HepG2 (cell line): ENCODE results near the gene DLG4. TPM values are rescaled to one million over a fixed set of nuclear protein-coding genes. Genes with fewer than 3 reads are reported as not detected.

ENCODE experiments used
- ATAC-seq: fragments of 200-7000 bp; cut with Tn5 transposase; 3 replicates; pipeline ENCODE4 v1.9.1; 2020; ENCODE audit warnings: mild to moderate bottlenecking, moderate library complexity
- BruUV-seq: library from RNA; stranded (reverse); fragments of 400-500 nt; replicated peaks from 2 replicates; lab custom pipeline; 2021; lab: Mats Ljungman, UMichigan
- CTCF ChIA-PET: fragments of 300-600 bp; formaldehyde crosslinking; extraction: SDS; loops from one replicate; lab custom pipeline; 2021; ENCODE audit warnings: low total read pairs, inconsistent platforms, low intra/inter-chr PET ratio; lab: Yijun Ruan, JAX
- POLR2A ChIA-PET: fragments of 350-600 bp; sonication (Branson Sonifier 250); formaldehyde crosslinking; loops from one replicate; lab custom pipeline; 2020; ENCODE audit warnings: antibody characterized with exemption, inconsistent platforms; lab: Yijun Ruan, JAX
- DNase-seq: peaks from one replicate; pipeline ENCODE4 v3.0.0-alpha.2; 2015; ENCODE audit warnings: low spot score
- FAIRE-seq: peaks from 3 replicates; lab custom pipeline; 2011; peaks lifted over from hg19 to GRCh38; lab: Jason Lieb, UNC
- H2AFZ ChIP-seq: one replicate; pipeline ENCODE4 v1.6.1; 2011; ENCODE audit warnings: low read length, inconsistent platforms
- H3K27ac ChIP-seq: fragments of 300-600 bp; 3 replicates; pipeline ENCODE4 v1.8.0; 2011; ENCODE audit warnings: mixed run types, mild to moderate bottlenecking, mixed read lengths, low read length, inconsistent platforms; ENCODE audit not compliant: insufficient read depth; ENCODE audit errors: extremely low read length
- H3K27me3 ChIP-seq, 2 experiments: fragments of 200-600 bp in 1 of 2; 2 replicates in 1 of 2; 3 replicates in 1 of 2; pipeline versions ENCODE4 v1.6.0 to v1.8.0; 2011; ENCODE audit warnings: low read length in 2 of 2, mild to moderate bottlenecking in 2 of 2, moderate library complexity in 2 of 2, inconsistent platforms in 1 of 2; ENCODE audit not compliant: insufficient read depth in 2 of 2, control insufficient read depth in 1 of 2
- H3K36me3 ChIP-seq, 2 experiments: fragments of 200-600 bp in 1 of 2; replicated peaks in 1 of 2; 2 replicates in 1 of 2; 3 replicates in 1 of 2; pipeline versions ENCODE4 v1.5.1 to v1.8.0; 2011; ENCODE audit warnings: low read length in 2 of 2, inconsistent platforms in 1 of 2; ENCODE audit not compliant: insufficient read depth in 2 of 2, control insufficient read depth in 1 of 2
- H3K4me1 ChIP-seq: 2 replicates; pipeline ENCODE4 v1.5.1; 2012; ENCODE audit warnings: low read length, inconsistent platforms; ENCODE audit not compliant: insufficient read depth
- H3K4me2 ChIP-seq: 2 replicates; pipeline ENCODE4 v1.6.0; 2011; ENCODE audit warnings: low read depth, low read length, inconsistent platforms
- H3K4me3 ChIP-seq, 3 experiments: fragments of 200-600 bp in 1 of 3; sonication (generic), shearing (Covaris generic) in 1 of 3; replicated peaks in 1 of 3; 2 replicates each; pipeline ENCODE4 v1.5.1; 2011 to 2016; ENCODE audit warnings: low read length in 3 of 3, inconsistent platforms in 2 of 3, low read depth in 2 of 3, mild to moderate bottlenecking in 2 of 3, control low read depth in 1 of 3, mixed read lengths in 1 of 3; ENCODE audit not compliant: insufficient read depth in 1 of 3
- H3K79me2 ChIP-seq: one replicate; pipeline ENCODE4 v1.6.1; 2011; ENCODE audit warnings: low read length, inconsistent platforms; ENCODE audit not compliant: insufficient read depth
- H3K9ac ChIP-seq: 2 replicates; pipeline ENCODE4 v1.6.0; 2011; ENCODE audit warnings: mild to moderate bottlenecking, low read depth, low read length, inconsistent platforms; ENCODE audit not compliant: insufficient read depth
- H3K9me3 ChIP-seq: 2 replicates; pipeline ENCODE4 v1.5.1; 2012; ENCODE audit warnings: mild to moderate bottlenecking, low read length
- H4K20me1 ChIP-seq: 2 replicates; pipeline ENCODE4 v1.6.0; 2011; ENCODE audit warnings: inconsistent platforms, mild to moderate bottlenecking, low read length, moderate library complexity; ENCODE audit not compliant: insufficient read depth
- BATF2 ChIP-seq: sonication (generic); formaldehyde crosslinking; IDR thresholded peaks from 2 replicates; pipeline ENCODE4 v1.8.0; 2022; ENCODE audit warnings: mild to moderate bottlenecking, missing genetic modification reagents, moderate library complexity
- FOXJ3 ChIP-seq: sonication (generic); formaldehyde crosslinking; IDR thresholded peaks from 2 replicates; pipeline ENCODE4 v1.4.0; 2020; ENCODE audit warnings: missing genetic modification reagents, mild to moderate bottlenecking, borderline replicate concordance
- MAFF ChIP-seq: IDR thresholded peaks from 2 replicates; pipeline ENCODE4 v1.6.1; 2011; ENCODE audit warnings: low read depth, low read length, improper control_type of control experiment
- MIER2 ChIP-seq: IDR thresholded peaks from 2 replicates; pipeline ENCODE4 v1.6.1; 2016; ENCODE audit warnings: missing biosample characterization, missing genetic modification reagents
- MIXL1 ChIP-seq: IDR thresholded peaks from 2 replicates; pipeline ENCODE4 v1.6.1; 2016
- PHF8 ChIP-seq: sonication (generic); formaldehyde crosslinking; IDR thresholded peaks from 2 replicates; pipeline ENCODE4 v1.5.0; 2020; ENCODE audit warnings: missing genetic modification reagents
- PTBP1 ChIP-seq: fragments of 200-400 bp; formaldehyde crosslinking; IDR thresholded peaks from 2 replicates; pipeline ENCODE4 v1.6.1; 2018; ENCODE audit warnings: low read length, low read depth; ENCODE audit not compliant: poor library complexity, severe bottlenecking
- TGIF2 ChIP-seq: IDR thresholded peaks from 2 replicates; pipeline ENCODE4 v1.6.1; 2016; ENCODE audit warnings: control low read depth, missing compliant biosample characterization
- THAP9 ChIP-seq: sonication (generic); formaldehyde crosslinking; IDR thresholded peaks from 2 replicates; pipeline ENCODE4; 2020; ENCODE audit warnings: missing genetic modification reagents, mild to moderate bottlenecking, borderline replicate concordance
- TRIM24 ChIP-seq: sonication (generic); formaldehyde crosslinking; IDR thresholded peaks from 2 replicates; pipeline ENCODE4 v1.8.0; 2022; ENCODE audit warnings: mild to moderate bottlenecking, missing genetic modification reagents
- XBP1 ChIP-seq: sonication (generic); formaldehyde crosslinking; IDR thresholded peaks from 2 replicates; pipeline ENCODE4 v1.5.0; 2020; ENCODE audit warnings: missing genetic modification reagents
- ZFP82 ChIP-seq: sonication (generic); formaldehyde crosslinking; IDR thresholded peaks from 2 replicates; pipeline ENCODE4 v1.5.1; 2020; ENCODE audit warnings: mild to moderate bottlenecking, missing genetic modification reagents, borderline replicate concordance
- ZFX ChIP-seq: sonication (generic); formaldehyde crosslinking; IDR thresholded peaks from 2 replicates; pipeline ENCODE4 v1.4.0; 2020; ENCODE audit warnings: mild to moderate bottlenecking, low read depth, missing genetic modification reagents, moderate library complexity
- ZNF550 ChIP-seq: sonication (generic); formaldehyde crosslinking; IDR thresholded peaks from 2 replicates; pipeline ENCODE4 v1.4.0; 2020; ENCODE audit warnings: mild to moderate bottlenecking, missing genetic modification reagents, borderline replicate concordance
- ZNF691 ChIP-seq: sonication (generic); formaldehyde crosslinking; IDR thresholded peaks from 2 replicates; pipeline ENCODE4 v1.4.0; 2020; ENCODE audit warnings: missing genetic modification reagents, low read depth, mild to moderate bottlenecking, borderline replicate concordance
- ZNF773 ChIP-seq: sonication (generic); formaldehyde crosslinking; IDR thresholded peaks from 2 replicates; pipeline ENCODE4 v1.4.0; 2020; ENCODE audit warnings: missing genetic modification reagents, borderline replicate concordance
- ZSCAN20 ChIP-seq: sonication (generic); formaldehyde crosslinking; IDR thresholded peaks from 2 replicates; pipeline ENCODE4 v1.4.0; 2020; ENCODE audit warnings: missing genetic modification reagents, mild to moderate bottlenecking, borderline replicate concordance
- WGBS: methylation state at CpG from one replicate; pipeline ENCODE4 v1.1.6; 2017; ENCODE audit warnings: low lambda C conversion rate; 5-methylcytosine and 5-hydroxymethylcytosine counted together
- in situ Hi-C: cut with HindIII; loops from 2 replicates; pipeline ENCODE4 v1.10.0; 2017; ENCODE audit warnings: low pct_unique_long_range_greater_than_20kb; ENCODE audit not compliant: extremely low pct_ligation_motif_present
- intact Hi-C: fragments of 100-400 bp; cut with micrococcal nuclease; formaldehyde crosslinking; loops from one replicate; pipeline ENCODE4 v1.10.0; 2022; ENCODE audit not compliant: unreplicated experiment
- polyA plus RNA-seq, 8 experiments: library from polyadenylated mRNA; depleted of rRNA in 3 of 8; stranded (reverse) in 7 of 8; unstranded in 1 of 8; fragments of >200 nt; fragmentation: Illumina TruSeq in 4 of 8; extraction: Trizol in 4 of 8; gene quantifications; 2 replicates each; pipeline versions ENCODE4 v1.2.1 to v1.2.3, GENCODE V29; 2011 to 2016; ENCODE audit warnings: low read depth in 4 of 8, missing spikeins in 1 of 8, mixed read lengths in 1 of 8; ENCODE audit not compliant: insufficient read depth in 1 of 8
- total RNA-seq, 5 experiments: library from RNA; depleted of rRNA; stranded (reverse); fragments of >200 nt; fragmentation: Illumina TruSeq; extraction: Trizol; gene quantifications; 2 replicates each; pipeline ENCODE4 v1.2.3, GENCODE V29; 2016; ENCODE audit warnings: low read depth in 1 of 5
- TF ChIP-seq, protein P1 (sequence below): sonication (generic); formaldehyde crosslinking; IDR thresholded peaks from 2 replicates; pipeline ENCODE4 v1.4.0; 2020; ENCODE audit warnings: mild to moderate bottlenecking, missing genetic modification reagents

DLG4 gene
- total and polyA plus RNA-seq, 2 of the 13 experiments (the other 11 are each of a cell fraction or from before 2014, with no cell fraction given): 0.71 to 4.3 TPM

- Histone ChIP-seq H3K27me3 (peaks cover 0 to 9% of the 10 kb centered on the region in 2 experiments; a peak in 2 of 5 replicates), H3K4me2 (no peak overlapping the region), H3K79me2 (no peaks in the 10 kb centered on the region), H3K4me1 (no peaks in the 10 kb centered on the region), H3K9ac (no peak overlapping the region), H3K36me3 (no peaks in the 10 kb centered on the region), H3K4me3 (no peak overlapping the region), H4K20me1 (no peaks in the 10 kb centered on the region), H3K27ac (no peak overlapping the region), H3K9me3 (no peaks in the 10 kb centered on the region), H2AFZ (no peak overlapping the region)
- ChIA-PET CTCF (no interaction called here), POLR2A (no interaction called here)
- ATAC-seq (no peak), FAIRE-seq (no peak), DNase-seq (no peak)
- 70% methylated on average over 23 of the region's 24 CpGs for WGBS
- TF ChIP-seq TRIM24 (CRISPR knock-in tag) (no peak), ZNF691 (CRISPR knock-in tag) (no peak), ZNF773 (no peak), FOXJ3 (CRISPR knock-in tag) (no peak), ZFX (CRISPR knock-in tag) (no peak), TGIF2 (CRISPR knock-in tag) (no peak), XBP1 (CRISPR knock-in tag) (no peak), MAFF (no peak), BATF2 (CRISPR knock-in tag) (no peak), ZNF550 (CRISPR knock-in tag) (no peak), MIXL1 (CRISPR knock-in tag) (no peak), ZFP82 (CRISPR knock-in tag) (no peak), PTBP1 (no peak), PHF8 (CRISPR knock-in tag) (no peak), THAP9 (CRISPR knock-in tag) (no peak), MIER2 (CRISPR knock-in tag) (no peak), ZSCAN20 (CRISPR knock-in tag) (no peak)
- TF ChIP-seq, protein P1, sequence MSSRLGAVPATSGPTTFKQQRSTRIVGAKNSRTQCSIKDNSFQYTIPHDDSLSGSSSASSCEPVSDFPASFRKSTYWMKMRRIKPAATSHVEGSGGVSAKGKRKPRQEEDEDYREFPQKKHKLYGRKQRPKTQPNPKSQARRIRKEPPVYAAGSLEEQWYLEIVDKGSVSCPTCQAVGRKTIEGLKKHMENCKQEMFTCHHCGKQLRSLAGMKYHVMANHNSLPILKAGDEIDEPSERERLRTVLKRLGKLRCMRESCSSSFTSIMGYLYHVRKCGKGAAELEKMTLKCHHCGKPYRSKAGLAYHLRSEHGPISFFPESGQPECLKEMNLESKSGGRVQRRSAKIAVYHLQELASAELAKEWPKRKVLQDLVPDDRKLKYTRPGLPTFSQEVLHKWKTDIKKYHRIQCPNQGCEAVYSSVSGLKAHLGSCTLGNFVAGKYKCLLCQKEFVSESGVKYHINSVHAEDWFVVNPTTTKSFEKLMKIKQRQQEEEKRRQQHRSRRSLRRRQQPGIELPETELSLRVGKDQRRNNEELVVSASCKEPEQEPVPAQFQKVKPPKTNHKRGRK (CRISPR knock-in tag): no peak
- no TSS peak for BruUV-seq
- intact Hi-C loops: no loop called here
- in situ Hi-C loops: no loop called here
These were observed 12.3 kb downstream of the DLG4 start for GRCh38 chr17:7207120-7208001.
